Adrenal gland (tissue), 12 donors: ENCODE data around the gene CPM. TPM values are rescaled to one million over a fixed set of nuclear protein-coding genes. Genes with fewer than 3 reads are reported as not detected.

Source experiments
- DNase-seq, 7 donors: peaks; one replicate each; pipeline ENCODE4 v3.0.0-alpha.2; 2019 to 2020
- H3K27ac ChIP-seq, 5 donors: fragments of 200-600 bp; sonication (generic) in 4 of 5; 1 replicate in 3 of 5; 2 replicates in 2 of 5; pipeline versions ENCODE4 v1.5.1 to v1.8.0; 2016 to 2020; ENCODE audit warnings: mild to moderate bottlenecking in 1 of 5
- H3K27me3 ChIP-seq: fragments of 200-600 bp; 2 replicates; pipeline ENCODE4 v1.8.0; 2021
- H3K36me3 ChIP-seq, 2 donors: fragments of 200-600 bp; replicated peaks in 1 of 2; 1 replicate in 1 of 2; 2 replicates in 1 of 2; pipeline versions ENCODE4 v1.5.1 to v1.8.0; 2018 to 2022
- H3K4me1 ChIP-seq, 2 donors: fragments of 200-600 bp; replicated peaks in 1 of 2; 1 replicate in 1 of 2; 2 replicates in 1 of 2; pipeline versions ENCODE4 v1.5.1 to v1.8.0; 2018 to 2021
- H3K4me3 ChIP-seq, 4 donors: fragments of 200-600 bp; sonication (generic) in 3 of 4; one replicate each; pipeline ENCODE4 v1.5.1; 2016 to 2018
- H3K9me3 ChIP-seq, 3 donors: fragments of 200-600 bp; sonication (generic) in 1 of 3; replicated peaks in 1 of 3; 1 replicate in 2 of 3; 2 replicates in 1 of 3; pipeline versions ENCODE4 v1.5.1 to v1.8.0; 2016 to 2021
- POLR2A ChIP-seq, 2 donors: fragments of 450-650 bp; IDR thresholded peaks; one replicate each; pipeline ENCODE4 v1.6.1; 2017; ENCODE audit warnings: antibody characterized with exemption in 2 of 2, mild to moderate bottlenecking in 2 of 2, moderate library complexity in 1 of 2
- WGBS, 4 donors: extraction: QIAGEN DNeasy Blood & Tissue Kit in 2 of 4; methylation state at CpG; one replicate each; pipeline versions ENCODE4 v1.1.5 to v1.1.7; 2013 to 2017; 5-methylcytosine and 5-hydroxymethylcytosine counted together
- intact Hi-C, 2 donors: fragments of 100-400 bp; cut with DNase I; formaldehyde crosslinking; loops; one replicate each; pipeline versions ENCODE4 v1.14.1 to v1.15.0; 2022 to 2023
- polyA plus RNA-seq, 3 donors: library from polyadenylated mRNA; stranded (reverse); fragments of 200-250 nt in 2 of 3; fragments of 350-450 nt in 1 of 3; fragmentation: Illumina TruSeq in 1 of 3; extraction: RNeasy Lipid Tissue Mini Kit (QIAGEN cat#74804) in 1 of 3; gene quantifications; one replicate each; pipeline ENCODE4 v1.2.3, GENCODE V29; 2013 to 2014
- total RNA-seq, 9 donors: library from RNA; depleted of rRNA in 4 of 9; stranded (reverse); fragments of >200 nt in 4 of 9; fragments of 120-200 nt in 1 of 9; fragmentation: NEBNext Ultra II Directional in 1 of 9; extraction: Animal tissue kit (Norgen Biotek cat#: 25700) in 1 of 9; gene quantifications; one replicate each; pipeline versions ENCODE4 v1.1.0 to v1.2.4, GENCODE V29; 2013 to 2023
- TF ChIP-seq, protein P1 (sequence below), 6 experiments: fragments of 450-650 bp in 4 of 6; fragments of 200-600 bp in 2 of 6; sonication (generic) in 1 of 6; IDR thresholded peaks; 1 replicate in 5 of 6; 2 replicates in 1 of 6; pipeline versions ENCODE4 v1.5.1 to v1.8.0; 2016 to 2021; ENCODE audit warnings: antibody characterized with exemption in 6 of 6, mild to moderate bottlenecking in 2 of 6, moderate library complexity in 1 of 6
- donor health status: healthy with polysubstance abuse.
- donor health status: Bipolar disorder and iron deficiency.
- donor health status: DM: yes; HTN: yes; CAD: no.
- donor health status: DM: no; HTN: no; CAD: no.
- donor health status: DM: no; HTN: no; CAD: no.
- donor health status: DM: yes; HTN: yes; CAD: no.

CPM gene
- total and polyA plus RNA-seq, 12 donors = 10.8 to 170 (median 53.5) TPM

DNA sequence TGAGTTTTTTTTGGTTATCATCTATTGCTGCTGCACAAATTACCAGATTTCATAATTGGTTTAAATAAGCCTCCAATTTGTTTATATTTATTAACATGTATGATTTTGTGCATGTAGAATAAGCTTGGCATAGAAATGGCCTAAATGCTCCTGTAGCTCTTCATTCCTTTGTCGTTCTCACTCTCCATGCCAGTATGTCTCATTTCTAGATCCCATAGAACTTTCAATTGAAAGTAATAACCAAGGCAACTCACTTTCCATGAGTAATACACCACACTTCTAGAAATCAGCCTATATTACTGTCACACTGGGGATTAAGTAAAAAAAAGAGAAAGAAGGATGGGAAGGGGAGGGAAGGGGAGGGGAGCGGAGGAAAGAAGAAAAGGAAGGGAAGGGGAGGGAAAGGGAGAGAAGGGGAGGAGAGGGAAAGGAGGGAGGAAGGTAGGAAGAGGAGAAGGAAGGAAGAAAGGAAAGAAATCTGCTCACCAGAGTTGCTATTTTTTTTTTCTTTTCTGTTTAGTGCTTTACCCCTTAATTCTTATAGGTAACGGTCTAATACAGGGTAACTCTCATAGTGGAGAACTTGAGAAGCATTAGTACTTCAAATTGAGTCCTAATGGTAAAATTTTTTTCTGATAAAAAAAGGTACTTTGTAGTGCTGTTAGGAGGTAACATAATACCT lies 79.4 kb downstream of the CPM start:
- no peak overlapping the region for H3K4me3 ChIP-seq
- DNase-seq = no peak
- H3K27ac ChIP-seq = no peak overlapping the region
- intact Hi-C loops = no loop called here
- H3K9me3 ChIP-seq = no peaks in the 10 kb centered on the region
- H3K27me3 ChIP-seq = no peaks in the 10 kb centered on the region
- TF ChIP-seq, protein P1, sequence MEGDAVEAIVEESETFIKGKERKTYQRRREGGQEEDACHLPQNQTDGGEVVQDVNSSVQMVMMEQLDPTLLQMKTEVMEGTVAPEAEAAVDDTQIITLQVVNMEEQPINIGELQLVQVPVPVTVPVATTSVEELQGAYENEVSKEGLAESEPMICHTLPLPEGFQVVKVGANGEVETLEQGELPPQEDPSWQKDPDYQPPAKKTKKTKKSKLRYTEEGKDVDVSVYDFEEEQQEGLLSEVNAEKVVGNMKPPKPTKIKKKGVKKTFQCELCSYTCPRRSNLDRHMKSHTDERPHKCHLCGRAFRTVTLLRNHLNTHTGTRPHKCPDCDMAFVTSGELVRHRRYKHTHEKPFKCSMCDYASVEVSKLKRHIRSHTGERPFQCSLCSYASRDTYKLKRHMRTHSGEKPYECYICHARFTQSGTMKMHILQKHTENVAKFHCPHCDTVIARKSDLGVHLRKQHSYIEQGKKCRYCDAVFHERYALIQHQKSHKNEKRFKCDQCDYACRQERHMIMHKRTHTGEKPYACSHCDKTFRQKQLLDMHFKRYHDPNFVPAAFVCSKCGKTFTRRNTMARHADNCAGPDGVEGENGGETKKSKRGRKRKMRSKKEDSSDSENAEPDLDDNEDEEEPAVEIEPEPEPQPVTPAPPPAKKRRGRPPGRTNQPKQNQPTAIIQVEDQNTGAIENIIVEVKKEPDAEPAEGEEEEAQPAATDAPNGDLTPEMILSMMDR (IDR thresholded peaks at IDR 0.05) = no peak
- TF ChIP-seq POLR2A (IDR thresholded peaks at IDR 0.05) = no peak
- WGBS, 4 donors = 88 to 95% (median 92%) methylated on average over 3 of the region's 3 CpGs
- H3K4me1 ChIP-seq = no peaks in the 10 kb centered on the region
- H3K36me3 ChIP-seq = no peaks in the 10 kb centered on the region

DNA sequence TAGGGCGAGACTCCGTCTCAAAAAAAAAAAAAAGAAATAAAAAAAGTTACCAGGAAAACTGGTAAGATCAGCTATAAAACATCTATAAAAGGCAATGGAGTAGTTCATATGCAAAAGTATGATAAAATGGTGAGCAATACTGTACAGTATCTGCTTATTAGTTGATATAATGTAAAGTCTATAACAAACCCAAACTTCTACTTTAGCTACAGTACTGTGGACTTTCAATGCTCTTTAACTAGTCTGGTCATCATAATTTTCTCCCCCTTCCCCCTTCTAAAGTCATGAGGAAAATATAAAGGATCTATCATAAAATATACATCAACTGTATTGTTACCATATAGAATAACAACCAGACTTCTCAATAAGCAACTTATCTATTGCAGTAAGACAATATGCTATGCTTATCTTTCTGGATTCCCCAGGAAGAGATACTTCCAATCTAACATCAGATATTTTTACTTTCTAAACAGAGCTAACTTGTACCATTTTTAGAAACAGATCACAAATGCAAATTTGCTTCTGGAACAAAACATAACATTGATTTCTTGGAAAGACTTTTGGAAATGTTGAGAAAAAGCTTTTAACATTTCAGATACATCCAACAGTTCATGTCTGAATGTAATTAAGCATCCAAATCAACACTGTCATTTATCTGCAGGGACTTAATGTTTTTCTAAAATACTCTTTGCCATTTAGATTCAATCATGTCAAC lies 81.2 kb downstream of the CPM start:
- Histone ChIP-seq H3K4me3 (no peak overlapping the region), H3K27me3 (no peaks in the 10 kb centered on the region), H3K4me1 (no peaks in the 10 kb centered on the region), H3K9me3 (no peaks in the 10 kb centered on the region), H3K36me3 (no peaks in the 10 kb centered on the region), H3K27ac (no peak overlapping the region)
- 91 to 98% (median 95%) methylated on average over 2 of the region's 2 CpGs for WGBS, 4 donors
- DNase-seq = no peak
- intact Hi-C loops = no loop called here
- TF ChIP-seq, protein P1 (IDR thresholded peaks at IDR 0.05) = no peak
- TF ChIP-seq POLR2A (IDR thresholded peaks at IDR 0.05) = no peak

DNA sequence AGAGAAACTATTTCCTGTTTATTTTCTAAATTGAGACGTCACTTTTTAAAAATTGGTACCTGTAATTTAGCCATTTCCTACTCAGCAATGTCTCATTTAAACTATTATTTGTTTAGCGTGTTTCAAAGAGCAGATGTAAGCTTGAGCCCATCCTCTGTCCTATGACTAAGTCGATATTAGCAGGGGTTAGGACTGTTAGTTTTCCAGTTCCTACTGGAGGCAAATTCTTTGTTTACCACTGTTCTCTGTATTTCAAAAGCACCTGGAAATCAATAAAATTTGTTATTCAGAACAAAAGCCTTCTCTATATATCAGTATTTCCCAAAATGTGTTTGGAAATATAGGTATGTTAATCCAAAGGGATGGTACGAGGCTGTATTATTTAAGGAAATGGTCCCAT lies 82.6 kb downstream of the CPM start:
- Histone ChIP-seq H3K27me3 (no peaks in the 10 kb centered on the region), H3K9me3 (no peaks in the 10 kb centered on the region), H3K4me3 (no peak overlapping the region), H3K27ac (no peak overlapping the region), H3K36me3 (no peaks in the 10 kb centered on the region), H3K4me1 (no peaks in the 10 kb centered on the region)
- DNase-seq = no peak
- intact Hi-C loops = no loop called here
- TF ChIP-seq POLR2A (IDR thresholded peaks at IDR 0.05) = no peak
- TF ChIP-seq, protein P1 (IDR thresholded peaks at IDR 0.05) = no peak
- WGBS, 4 donors = 79 to 85% (median 82%) methylated on average over 4 of the region's 4 CpGs

DNA sequence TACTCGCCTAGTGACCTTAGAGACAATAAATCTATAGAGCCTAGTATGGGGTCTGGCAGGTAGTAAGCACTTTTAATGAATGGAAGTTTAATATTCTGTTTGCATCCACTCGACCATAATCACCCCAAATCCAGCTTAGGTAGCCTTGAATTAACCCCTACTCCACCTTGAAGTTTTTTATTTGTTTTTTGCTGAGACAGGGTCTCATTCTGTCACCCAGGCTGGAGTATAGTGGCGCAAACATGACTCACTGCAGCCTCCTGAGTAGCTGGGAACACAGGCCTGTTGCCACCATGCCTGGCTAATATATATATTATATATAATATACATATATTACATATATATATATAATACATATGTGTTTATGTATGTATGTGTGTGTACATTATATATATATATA lies 86.2 kb downstream of the CPM start:
- H3K9me3 ChIP-seq = no peaks in the 10 kb centered on the region
- WGBS, 4 donors = 74 to 82% (median 76%) methylated on average over 3 of the region's 3 CpGs
- H3K4me3 ChIP-seq = no peak overlapping the region

More for the DNA sequence above, 86.2 kb downstream of the CPM start:
- no peaks in the 10 kb centered on the region for H3K4me1 ChIP-seq
- H3K27ac ChIP-seq = no peak overlapping the region
- peaks cover 0 to 14% of the 10 kb centered on the region in 2 donors for H3K36me3 ChIP-seq
- TF ChIP-seq, protein P1 (IDR thresholded peaks at IDR 0.05) = no peak
- no peak for TF ChIP-seq POLR2A (IDR thresholded peaks at IDR 0.05)
- intact Hi-C loops = no loop called here
- H3K27me3 ChIP-seq = no peaks in the 10 kb centered on the region
- DNase-seq = no peak
